ENCODE measurements around the gene HSPA9. TPM values are rescaled to one million over a fixed set of nuclear protein-coding genes. Genes with fewer than 3 reads are reported as not detected.

The HSPA9 gene
- total and polyA plus RNA-seq, 10 of the 15 experiments (the other 5 are each of a cell fraction or from before 2014, with no cell fraction given), result 145 to 455 (median 343) TPM

- H3K4me3 ChIP-seq, result no peak overlapping the region
- H3K27me3 ChIP-seq (replicated peaks in 1 of 2; ENCODE audit: control insufficient read depth in 2 of 2, insufficient read depth in 2 of 2, low read length in 1 of 2), result no peaks in the 10 kb centered on the region
- peak; percentile 51 for TF ChIP-seq MEF2B (IDR thresholded peaks at IDR 0.05; ENCODE audit: partially characterized antibody, poor library complexity, severe bottlenecking)
- no peak for TF ChIP-seq POLR2AphosphoS2 (IDR thresholded peaks at IDR 0.05; ENCODE audit: low read depth, low read length)
- no peaks in the 10 kb centered on the region for H3K4me1 ChIP-seq (ENCODE audit: control insufficient read depth, insufficient read depth, low read length)
- CTCF ChIA-PET, result interaction anchor here (1.4 to 4.6 kb wide), 5 partner anchors 7 to 43 kb away, joined by 3 to 16 read pairs (median 10); no protein-coding TSS in a partner anchor
- H3K79me2 ChIP-seq (ENCODE audit: control insufficient read depth, insufficient read depth, low read length), result no peaks in the 10 kb centered on the region
- no peaks in the 10 kb centered on the region for H3K9me3 ChIP-seq (replicated peaks; ENCODE audit: control insufficient read depth, insufficient read depth, low read length)
- POLR2A ChIA-PET, result interaction anchor here (0.6 to 1.6 kb wide), 2 partner anchors 9 to 843 kb away, joined by 3 to 6 read pairs; no protein-coding TSS in a partner anchor
- SMC1A ChIA-PET (ENCODE audit: uncharacterized antibody, unreplicated experiment), result interaction anchor here (0.7 to 1.7 kb wide), 4 partner anchors 9 to 21 kb away, joined by 3 to 8 read pairs (median 4); no protein-coding TSS in a partner anchor
- H3K4me2 ChIP-seq (ENCODE audit: control insufficient read depth, insufficient read depth), result no peak overlapping the region
- H4K20me1 ChIP-seq (ENCODE audit: control insufficient read depth, insufficient read depth), result no peaks in the 10 kb centered on the region
- in situ Hi-C loops (cut with MboI), result no loop called here
- no peak overlapping the region for H3K27ac ChIP-seq (ENCODE audit: control insufficient read depth, insufficient read depth)
- no peak overlapping the region for H3K9ac ChIP-seq (ENCODE audit: control insufficient read depth, insufficient read depth, low read length)
- no peak for DNase-seq (ENCODE audit: low read depth, low spot score)
- intact Hi-C loops (cut with micrococcal nuclease; ENCODE audit: unreplicated experiment), result no loop called here
- WGBS (ENCODE audit: insufficient coverage, insufficient replicate concordance, low lambda C conversion rate, missing lambda C conversion rate), result 43% methylated on average over 6 of the region's 6 CpGs
- FAIRE-seq, result no peak
- no peaks in the 10 kb centered on the region for H3K36me3 ChIP-seq (ENCODE audit: control insufficient read depth in 2 of 2, insufficient read depth in 2 of 2, low read length in 1 of 2)
- RAD21 ChIA-PET (ENCODE audit: unreplicated experiment), result interaction anchor here (0.7 to 1.0 kb wide), 3 partner anchors 8 to 17 kb away, joined by 3 to 4 read pairs (median 3); no protein-coding TSS in a partner anchor
- no TSS peak for BruUV-seq (replicated peaks)
- ATAC-seq, result no peak; the same call in 2 of the 3 replicates
- no peak overlapping the region; the same call in 1 of the 2 replicates for H2AFZ ChIP-seq (ENCODE audit: control insufficient read depth, low read depth, low read length)
Observed at GRCh38 chr5:138596105-138596881, 21.1 kb upstream of the HSPA9 start.

DNA sequence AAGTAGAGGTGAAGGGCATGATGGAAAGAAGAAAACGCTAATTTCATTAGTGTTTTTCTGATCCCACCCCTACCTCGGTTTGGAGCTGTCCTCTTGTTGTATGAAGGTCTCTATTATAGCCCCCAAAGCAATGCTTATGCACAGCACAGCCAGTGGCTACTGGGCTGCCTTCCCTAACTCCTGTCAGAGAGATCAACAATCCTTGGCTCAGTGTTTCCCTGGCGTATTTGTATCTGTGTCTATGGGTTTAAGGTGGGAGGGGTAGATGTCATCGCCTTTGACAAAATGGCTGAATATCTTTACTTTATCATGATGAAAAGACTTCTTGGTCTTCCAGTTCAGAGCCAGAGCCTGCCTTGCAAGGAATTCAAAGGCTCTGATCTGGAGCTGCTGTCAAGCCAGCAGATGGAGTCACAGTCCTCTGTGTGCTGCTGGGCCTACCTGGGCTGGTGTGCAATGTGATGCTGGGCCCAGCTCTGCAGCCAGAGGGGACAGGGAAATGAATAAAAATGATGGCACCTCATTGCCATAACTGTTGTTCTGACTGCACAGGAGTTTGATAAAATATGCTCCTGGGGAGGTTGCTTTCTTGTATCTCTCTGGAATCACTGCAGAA lies 20.1 kb upstream of the HSPA9 start:
- intact Hi-C loops (cut with micrococcal nuclease; ENCODE audit: unreplicated experiment), result no loop called here
- SMC1A ChIA-PET (ENCODE audit: uncharacterized antibody, unreplicated experiment), result interaction anchor here (0.7 to 1.7 kb wide), 3 partner anchors 10 to 20 kb away, joined by 3 to 8 read pairs (median 5); no protein-coding TSS in a partner anchor

More for the DNA sequence above, 20.1 kb upstream of the HSPA9 start:
- Histone ChIP-seq H4K20me1 (ENCODE audit: control insufficient read depth, insufficient read depth) (no peaks in the 10 kb centered on the region), H3K4me3 (no peak overlapping the region), H2AFZ (ENCODE audit: control insufficient read depth, low read depth, low read length) (no peak overlapping the region), H3K79me2 (ENCODE audit: control insufficient read depth, insufficient read depth, low read length) (no peaks in the 10 kb centered on the region), H3K27me3 (replicated peaks in 1 of 2; ENCODE audit: control insufficient read depth in 2 of 2, insufficient read depth in 2 of 2, low read length in 1 of 2) (no peaks in the 10 kb centered on the region), H3K9me3 (replicated peaks; ENCODE audit: control insufficient read depth, insufficient read depth, low read length) (no peaks in the 10 kb centered on the region), H3K36me3 (ENCODE audit: control insufficient read depth in 2 of 2, insufficient read depth in 2 of 2, low read length in 1 of 2) (no peaks in the 10 kb centered on the region), H3K4me1 (ENCODE audit: control insufficient read depth, insufficient read depth, low read length) (no peaks in the 10 kb centered on the region), H3K9ac (ENCODE audit: control insufficient read depth, insufficient read depth, low read length) (no peak overlapping the region), H3K4me2 (ENCODE audit: control insufficient read depth, insufficient read depth) (no peak overlapping the region), H3K27ac (ENCODE audit: control insufficient read depth, insufficient read depth) (no peak overlapping the region)
- BruUV-seq (replicated peaks), result no TSS peak
- no peak for DNase-seq (ENCODE audit: low read depth, low spot score)
- in situ Hi-C loops (cut with MboI), result no loop called here
- ATAC-seq, result peak; percentile 38; the same call in 2 of the 3 replicates
- FAIRE-seq, result no peak
- ChIA-PET POLR2A (interaction anchor here (0.6 to 1.6 kb wide), 2 partner anchors 10 to 909 kb away, joined by 3 to 6 read pairs; no protein-coding TSS in a partner anchor), RAD21 (ENCODE audit: unreplicated experiment) (interaction anchor here (1.0 kb wide), 1 partner anchor 16 kb away, joined by 4 read pairs; no protein-coding TSS in a partner anchor), CTCF (interaction anchor here (1.4 to 4.6 kb wide), 6 partner anchors 8 to 44 kb away, joined by 3 to 16 read pairs (median 8); partner anchors contain the start of gene HSPA9)
- peak; percentile 40; the same call in 1 of the 2 replicates for TF ChIP-seq RAD21 (IDR thresholded peaks at IDR 0.05; ENCODE audit: insufficient read depth, low read depth, low read length)
- peak; percentile 27; the same call in 1 of the 2 replicates for TF ChIP-seq SMC3 (IDR thresholded peaks at IDR 0.05; ENCODE audit: borderline replicate concordance, low read length)
- peak in 2 of 3 experiments; percentile 13 to 28; a peak in 2 of 6 replicates for TF ChIP-seq CTCF (IDR thresholded peaks at IDR 0.05 in 2 of 3, conservative IDR thresholded peaks at IDR 0.05 in 1 of 3; ENCODE audit: control insufficient read depth in 2 of 3, extremely low read depth in 1 of 3, insufficient read depth in 1 of 3, low read depth in 3 of 3, low read length in 3 of 3)
- no peak for TF ChIP-seq CBX3 (IDR thresholded peaks at IDR 0.05; ENCODE audit: borderline replicate concordance, low read depth)
- 42% methylated on average over 4 of the region's 4 CpGs for WGBS (ENCODE audit: insufficient coverage, insufficient replicate concordance, low lambda C conversion rate, missing lambda C conversion rate)
